ENCODE results near the gene PCDHA8.
"Not testable (repeated sequence)": the region's sequence is repeated elsewhere in the genome, so short reads cannot be mapped to it uniquely, and the experiment has no call there.

PCDHA8 gene

DNA sequence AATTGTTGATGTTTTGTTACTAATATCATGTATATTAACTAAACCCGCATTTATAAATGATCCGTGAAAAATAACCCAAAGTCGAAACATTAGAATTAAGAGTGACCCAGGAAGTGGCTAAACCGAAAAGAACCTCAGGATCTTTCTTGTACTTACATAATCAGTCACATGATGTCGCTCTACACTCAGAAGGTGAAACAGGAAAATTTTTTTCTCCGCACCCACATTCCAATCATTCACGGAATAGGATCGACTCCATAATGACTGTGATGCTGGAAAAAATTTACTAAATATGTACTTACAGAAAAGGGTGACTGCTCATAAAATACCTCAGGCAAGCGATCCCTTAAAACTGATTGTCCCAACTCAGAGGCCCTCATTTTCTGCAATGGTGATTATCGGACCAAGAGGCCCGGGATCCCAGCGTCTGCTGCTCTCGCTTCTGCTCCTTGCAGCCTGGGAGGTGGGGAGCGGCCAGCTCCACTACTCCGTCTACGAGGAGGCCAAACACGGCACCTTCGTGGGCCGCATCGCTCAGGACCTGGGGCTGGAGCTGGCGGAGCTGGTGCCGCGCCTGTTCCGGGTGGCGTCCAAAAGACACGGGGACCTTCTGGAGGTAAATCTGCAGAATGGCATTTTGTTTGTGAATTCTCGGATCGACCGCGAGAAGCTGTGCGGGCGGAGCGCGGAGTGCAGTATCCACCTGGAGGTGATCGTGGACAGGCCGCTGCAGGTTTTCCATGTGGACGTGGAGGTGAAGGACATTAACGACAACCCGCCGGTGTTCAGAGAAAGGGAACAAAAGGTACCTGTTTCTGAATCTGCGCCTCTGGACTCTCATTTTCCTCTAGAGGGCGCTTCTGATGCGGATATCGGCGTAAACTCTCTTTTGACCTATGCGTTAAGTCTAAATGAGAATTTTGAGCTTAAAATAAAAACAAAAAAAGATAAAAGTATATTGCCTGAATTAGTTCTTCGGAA, 34.4 kb downstream of the PCDHA8 start, which contains the start of gene PCDHA12:
Gene PCDHA12, plus strand, starts transcription at position 224 of the 981 bp plus-strand sequence. Its CDS starts 165 bp downstream, at position 389.
- no peak for DNase-seq (ENCODE audit: low read depth)

DNA sequence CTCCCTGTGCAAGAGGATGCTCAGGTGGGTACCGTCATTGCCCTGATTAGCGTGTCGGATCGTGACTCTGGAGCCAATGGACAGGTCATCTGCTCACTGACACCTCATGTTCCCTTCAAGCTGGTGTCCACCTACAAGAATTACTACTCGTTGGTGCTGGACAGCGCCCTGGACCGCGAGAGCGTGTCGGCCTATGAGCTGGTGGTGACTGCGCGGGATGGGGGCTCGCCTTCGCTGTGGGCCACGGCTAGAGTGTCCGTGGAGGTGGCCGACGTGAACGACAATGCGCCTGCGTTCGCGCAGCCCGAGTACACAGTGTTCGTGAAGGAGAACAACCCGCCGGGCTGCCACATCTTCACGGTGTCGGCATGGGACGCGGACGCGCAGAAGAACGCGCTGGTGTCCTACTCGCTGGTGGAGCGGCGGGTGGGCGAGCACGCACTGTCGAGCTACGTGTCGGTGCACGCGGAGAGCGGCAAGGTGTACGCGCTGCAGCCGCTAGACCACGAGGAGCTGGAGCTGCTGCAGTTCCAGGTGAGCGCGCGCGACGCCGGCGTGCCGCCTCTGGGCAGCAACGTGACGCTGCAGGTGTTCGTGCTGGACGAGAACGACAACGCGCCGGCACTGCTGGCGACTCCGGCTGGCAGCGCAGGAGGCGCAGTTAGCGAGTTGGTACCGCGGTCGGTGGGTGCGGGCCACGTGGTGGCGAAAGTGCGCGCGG, 35.7 kb downstream of the PCDHA8 start:
- not testable (repeated sequence) for DNase-seq (ENCODE audit: low read depth)

DNA sequence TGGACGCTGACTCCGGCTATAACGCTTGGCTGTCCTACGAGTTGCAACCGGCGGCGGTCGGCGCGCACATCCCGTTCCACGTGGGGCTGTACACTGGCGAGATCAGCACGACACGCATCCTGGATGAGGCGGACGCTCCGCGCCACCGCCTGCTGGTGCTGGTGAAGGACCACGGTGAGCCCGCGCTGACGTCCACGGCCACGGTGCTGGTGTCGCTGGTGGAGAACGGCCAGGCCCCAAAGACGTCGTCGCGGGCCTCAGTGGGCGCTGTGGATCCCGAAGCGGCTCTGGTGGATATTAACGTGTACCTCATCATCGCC, 36.2 kb downstream of the PCDHA8 start:
- no peak for DNase-seq (ENCODE audit: low read depth)

DNA sequence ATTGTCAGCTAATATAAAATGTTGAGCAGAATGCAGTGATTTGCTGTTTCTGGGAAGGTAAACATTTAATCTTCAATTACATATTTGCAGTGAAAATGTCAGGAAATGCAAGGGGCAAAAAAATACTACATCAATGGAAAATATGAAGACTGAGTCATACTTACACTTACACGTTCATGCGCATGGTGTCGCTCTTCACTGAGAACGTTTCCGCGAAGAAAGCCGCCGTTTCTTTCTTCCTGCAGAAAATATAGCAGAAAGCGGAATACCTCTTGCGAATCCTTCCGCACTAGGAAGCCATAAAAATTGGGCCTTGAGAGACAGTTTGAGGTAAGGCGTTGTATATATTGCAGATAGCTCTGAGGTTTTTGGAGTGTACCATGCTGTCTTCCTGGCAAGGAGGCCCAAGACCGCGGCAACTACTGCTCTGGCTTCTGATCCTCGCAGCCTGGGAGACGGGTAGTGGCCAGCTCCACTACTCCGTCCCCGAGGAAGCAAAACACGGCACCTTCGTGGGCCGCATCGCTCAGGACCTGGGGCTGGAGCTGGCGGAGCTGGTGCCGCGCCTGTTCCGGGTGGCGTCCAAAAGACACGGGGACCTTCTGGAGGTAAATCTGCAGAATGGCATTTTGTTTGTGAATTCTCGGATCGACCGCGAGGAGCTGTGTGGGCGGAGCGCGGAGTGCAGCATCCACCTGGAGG, 41.1 kb downstream of the PCDHA8 start, which contains the start of gene PCDHA13:
Gene PCDHA13, plus strand, starts transcription at position 236 of the 702 bp plus-strand sequence. Its CDS starts 145 bp downstream, at position 381.
- DNase-seq (ENCODE audit: low read depth): no peak

DNA sequence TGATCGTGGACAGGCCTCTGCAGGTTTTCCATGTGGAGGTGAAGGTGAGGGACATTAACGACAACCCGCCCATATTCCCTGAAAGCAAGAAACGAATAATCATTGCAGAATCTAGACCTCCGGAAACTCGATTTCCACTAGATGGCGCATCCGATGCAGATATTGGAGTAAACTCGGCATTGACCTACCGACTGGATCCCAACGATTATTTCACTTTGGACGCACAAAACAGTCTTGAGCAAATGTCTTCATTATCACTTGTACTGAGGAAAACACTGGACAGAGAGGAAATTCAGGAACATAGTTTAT, 41.6 kb downstream of the PCDHA8 start:
- no peak for DNase-seq (ENCODE audit: low read depth)

DNA sequence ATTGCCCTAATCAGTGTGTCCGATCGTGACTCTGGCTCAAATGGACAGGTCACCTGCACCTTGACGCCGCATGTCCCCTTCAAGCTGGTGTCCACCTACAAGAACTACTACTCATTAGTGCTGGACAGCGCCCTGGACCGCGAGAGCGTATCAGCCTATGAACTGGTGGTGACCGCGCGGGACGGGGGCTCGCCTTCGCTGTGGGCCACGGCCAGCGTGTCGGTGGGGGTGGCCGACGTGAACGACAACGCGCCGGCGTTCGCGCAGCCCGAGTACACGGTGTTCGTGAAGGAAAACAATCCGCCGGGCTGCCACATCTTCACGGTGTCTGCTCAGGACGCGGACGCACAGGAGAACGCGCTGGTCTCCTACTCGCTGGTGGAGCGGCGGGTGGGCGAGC, 42.4 kb downstream of the PCDHA8 start:
- DNase-seq (ENCODE audit: low read depth): no peak

DNA sequence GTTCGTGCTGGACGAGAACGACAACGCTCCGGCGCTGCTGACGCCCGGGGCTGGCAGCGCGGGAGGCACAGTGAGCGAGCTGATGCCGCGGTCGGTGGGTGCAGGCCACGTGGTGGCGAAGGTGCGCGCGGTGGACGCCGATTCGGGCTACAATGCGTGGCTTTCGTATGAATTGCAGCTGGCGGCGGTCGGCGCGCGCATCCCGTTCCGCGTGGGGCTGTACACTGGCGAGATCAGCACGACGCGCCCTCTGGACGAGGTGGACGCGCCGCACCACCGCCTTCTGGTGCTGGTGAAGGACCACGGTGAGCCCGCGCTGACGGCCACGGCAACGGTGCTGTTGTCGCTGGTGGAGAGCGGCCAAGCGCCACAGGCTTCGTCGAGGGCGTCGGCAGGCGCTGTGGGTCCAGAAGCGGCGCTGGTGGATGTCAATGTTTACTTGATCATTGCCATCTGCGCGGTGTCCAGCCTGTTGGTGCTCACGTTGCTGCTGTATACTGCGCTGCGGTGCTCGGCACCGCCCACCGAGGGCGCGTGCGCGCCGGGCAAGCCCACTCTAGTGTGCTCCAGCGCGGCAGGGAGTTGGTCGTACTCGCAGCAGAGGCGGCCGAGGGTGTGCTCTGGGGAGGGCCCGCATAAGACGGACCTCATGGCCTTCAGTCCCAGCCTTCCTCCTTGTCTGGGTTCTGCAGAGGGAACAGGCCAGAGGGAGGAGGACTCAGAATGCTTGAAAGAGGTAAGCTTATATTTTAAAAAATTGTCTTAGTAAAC, 43.1 kb downstream of the PCDHA8 start:
- no peak for DNase-seq (ENCODE audit: low read depth)

Measured in CMK (cell line).